AG09319 (cell line): ENCODE results near the gene OLFM2.

Experiments
- DNase-seq: peaks from one replicate; pipeline ENCODE4 v3.0.0-alpha.2; 2010; ENCODE audit warnings: low read depth; ENCODE audit errors: extremely low read depth
- CTCF ChIP-seq: IDR thresholded peaks from 2 replicates; pipeline ENCODE4 v1.5.1; 2011; ENCODE audit warnings: low read depth, mild to moderate bottlenecking, inconsistent platforms, low read length, moderate library complexity

OLFM2 gene

DNA sequence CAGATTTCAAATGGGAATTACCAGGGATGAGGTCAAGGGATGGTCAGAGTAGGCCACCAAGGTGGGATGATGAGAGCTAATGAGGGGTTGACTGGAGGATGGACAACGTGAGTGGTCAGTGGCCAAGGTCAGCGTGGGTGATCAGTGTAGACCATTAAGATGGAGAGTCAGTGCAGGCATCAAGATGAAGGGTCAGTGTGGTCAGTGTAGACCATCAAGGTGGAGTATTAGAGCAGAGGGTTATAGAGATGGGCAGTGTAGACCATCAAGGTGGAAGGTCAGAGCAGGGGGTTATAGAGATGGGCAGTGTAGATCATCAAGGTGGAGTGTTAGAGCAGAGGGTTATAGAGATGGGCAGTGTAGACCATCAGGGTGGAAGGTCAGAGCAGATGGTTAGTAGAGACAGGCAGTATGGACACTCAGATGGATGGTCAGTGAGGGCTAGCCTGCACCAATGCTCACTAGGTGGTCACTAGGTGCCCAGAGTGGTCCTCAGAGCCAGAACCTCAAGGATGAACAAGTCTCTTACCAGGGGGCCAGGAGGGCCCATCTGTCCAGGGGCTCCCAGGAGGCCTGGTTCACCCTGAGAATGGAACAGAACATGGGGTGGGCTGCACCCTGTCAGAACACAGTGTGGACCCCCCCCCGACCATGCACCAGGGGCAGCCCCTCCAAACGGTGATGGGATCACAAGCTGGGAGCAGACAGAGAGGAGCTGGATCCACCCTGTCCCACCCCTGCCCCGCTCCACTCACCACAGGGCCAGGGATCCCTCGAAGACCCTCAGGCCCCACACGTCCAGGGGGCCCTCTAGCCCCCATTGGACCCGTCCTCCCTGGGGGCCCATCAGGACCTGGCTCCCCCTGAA lies 32.7 kb upstream of the OLFM2 start:
- DNase-seq = no peak
- no peak for TF ChIP-seq CTCF

GRCh38 chr19:9967326-9967725 lies 31.0 kb upstream of the OLFM2 start:
- no peak for DNase-seq
- no peak for TF ChIP-seq CTCF

DNA sequence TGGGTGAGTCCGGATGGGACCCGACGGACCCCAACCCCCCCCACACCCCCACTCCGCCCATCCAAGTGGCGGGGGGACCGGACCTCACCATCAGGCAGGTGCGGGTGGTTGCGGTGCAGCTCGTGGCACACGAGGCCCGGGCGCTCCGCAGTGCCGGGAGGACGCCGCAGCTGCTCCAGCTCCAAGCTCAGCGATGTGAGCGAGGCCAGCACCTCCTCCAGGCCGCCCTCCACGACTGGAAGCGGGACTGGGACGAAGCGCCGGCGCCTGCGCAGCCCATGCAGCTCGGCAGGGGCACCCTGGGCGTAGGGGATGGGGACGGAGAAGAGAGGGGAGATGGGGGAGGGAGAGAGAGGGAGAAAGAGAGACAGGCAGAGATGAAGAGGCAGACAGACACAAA lies 30.1 kb upstream of the OLFM2 start:
- DNase-seq = no peak
- no peak for TF ChIP-seq CTCF

- TF ChIP-seq CTCF = no peak
- no peak for DNase-seq
Observed at GRCh38 chr19:9966024-9966423, 29.7 kb upstream of the OLFM2 start.

- no peak for DNase-seq
- no peak for TF ChIP-seq CTCF
Observed at GRCh38 chr19:9962623-9963290, 26.4 kb upstream of the OLFM2 start.

- DNase-seq = no peak
- TF ChIP-seq CTCF = no peak
Observed at GRCh38 chr19:9961103-9961502, 24.8 kb upstream of the OLFM2 start.

DNA sequence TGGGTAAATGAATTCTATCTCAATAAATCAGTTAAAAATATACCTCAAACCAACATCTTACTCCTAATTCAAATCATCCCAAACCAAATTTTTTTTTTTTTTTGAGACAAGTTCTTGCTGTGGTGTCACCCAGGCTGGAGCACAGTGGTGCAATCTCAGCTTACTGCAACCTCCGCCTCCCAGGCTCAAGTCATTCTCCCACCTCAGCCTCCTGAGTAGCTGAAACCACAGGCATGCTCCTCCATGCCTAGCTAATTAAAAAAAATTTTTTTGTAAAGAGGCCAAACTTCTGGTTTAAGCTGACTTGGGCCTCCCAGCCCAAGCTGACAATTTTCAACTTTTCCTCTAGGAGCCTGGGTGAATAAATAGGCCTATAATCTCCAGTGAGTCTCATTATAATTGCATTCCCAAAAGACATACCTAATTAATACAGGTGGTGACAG lies 22.1 kb upstream of the OLFM2 start:
- TF ChIP-seq CTCF = no peak
- peak; percentile 91 for DNase-seq
